NCI-H1092 treated with DMSO at 0.1 percent for 48 hours (cell line): Measurements from ENCODE around the gene CCNY.
"Not testable (repeated sequence)": the region's sequence is repeated elsewhere in the genome, so short reads cannot be mapped to it uniquely, and the experiment has no call there.

Experiments
- DNase-seq: peaks from one replicate; lab custom pipeline; 2025; lab: John Stamatoyannopoulos, UW

The CCNY gene

GRCh38 chr10:35334297-35334696 is 2.0 kb upstream of the CCNY start:
- DNase-seq, result no peak

GRCh38 chr10:35335133-35336083 is 901 bp upstream of the CCNY start:
- no peak for DNase-seq

GRCh38 chr10:35336921-35337823 is 863 bp downstream of the CCNY start:
- peak; percentile 26 for DNase-seq

- DNase-seq, result no peak
Observed at GRCh38 chr10:35339942-35340341, 3.6 kb downstream of the CCNY start.

- no peak for DNase-seq
Observed at GRCh38 chr10:35340975-35341374, 4.7 kb downstream of the CCNY start.

GRCh38 chr10:35341521-35341920 is 5.2 kb downstream of the CCNY start:
- no peak for DNase-seq

- no peak for DNase-seq
Observed at GRCh38 chr10:35342183-35342753, 6.0 kb downstream of the CCNY start.

- no peak for DNase-seq
Observed at GRCh38 chr10:35343739-35344138, 7.4 kb downstream of the CCNY start.

- DNase-seq, result no peak
Observed at GRCh38 chr10:35345383-35345742, 9.1 kb downstream of the CCNY start.

- no peak for DNase-seq
Observed at GRCh38 chr10:35346248-35346647, 9.9 kb downstream of the CCNY start.

- DNase-seq, result no peak
Observed at GRCh38 chr10:35347121-35347562, 10.8 kb downstream of the CCNY start.

- no peak for DNase-seq
Observed at GRCh38 chr10:35347899-35348608, 11.7 kb downstream of the CCNY start.

- DNase-seq, result no peak
Observed at GRCh38 chr10:35348609-35349388, 12.5 kb downstream of the CCNY start.

GRCh38 chr10:35349389-35349915 is 13.1 kb downstream of the CCNY start:
- no peak for DNase-seq

GRCh38 chr10:35351021-35351420 is 14.7 kb downstream of the CCNY start:
- DNase-seq, result no peak

- DNase-seq, result no peak
Observed at GRCh38 chr10:35352097-35352496, 15.8 kb downstream of the CCNY start.

- no peak for DNase-seq
Observed at GRCh38 chr10:35352512-35352911, 16.2 kb downstream of the CCNY start.

GRCh38 chr10:35353395-35353794 is 17.1 kb downstream of the CCNY start:
- no peak for DNase-seq

- DNase-seq, result no peak
Observed at GRCh38 chr10:35353805-35354204, 17.5 kb downstream of the CCNY start.

GRCh38 chr10:35354257-35354656 is 17.9 kb downstream of the CCNY start:
- not testable (repeated sequence) for DNase-seq
